GM23248 (cell line): ENCODE data around the gene POLR2M. TPM values are rescaled to one million over a fixed set of nuclear protein-coding genes. Genes with fewer than 3 reads are reported as not detected.

Source experiments
- DNase-seq: peaks from one replicate; pipeline ENCODE4 v3.0.0-alpha.2; 2015
- H2AFZ ChIP-seq: fragments of 200-600 bp; sonication (generic); 2 replicates; pipeline ENCODE4 v1.6.1; 2016; ENCODE audit warnings: antibody characterized with exemption
- H3F3A ChIP-seq: fragments of 200-600 bp; sonication (generic); 2 replicates; pipeline ENCODE4 v1.6.1; 2016; ENCODE audit warnings: mild to moderate bottlenecking, antibody characterized with exemption, mixed run types; ENCODE audit not compliant: insufficient read depth
- H3K27ac ChIP-seq: fragments of 200-600 bp; sonication (generic); 2 replicates; pipeline ENCODE4 v1.5.1; 2016; ENCODE audit warnings: mild to moderate bottlenecking
- H3K27me3 ChIP-seq: fragments of 200-600 bp; sonication (generic); replicated peaks from 2 replicates; pipeline ENCODE4 v1.6.1; 2016; ENCODE audit warnings: mild to moderate bottlenecking; ENCODE audit not compliant: insufficient read depth
- H3K36me3 ChIP-seq: fragments of 200-600 bp; sonication (generic); 2 replicates; pipeline ENCODE4 v1.6.1; 2016; ENCODE audit warnings: low read depth, mild to moderate bottlenecking
- H3K4me1 ChIP-seq: fragments of 200-600 bp; sonication (generic); 2 replicates; pipeline ENCODE4 v1.6.1; 2016; ENCODE audit warnings: mild to moderate bottlenecking; ENCODE audit not compliant: insufficient read depth
- H3K4me2 ChIP-seq: fragments of 200-600 bp; sonication (generic); one replicate; pipeline ENCODE4 v1.6.1; 2016; ENCODE audit warnings: mild to moderate bottlenecking; ENCODE audit not compliant: unreplicated experiment
- H3K4me3 ChIP-seq: fragments of 200-600 bp; sonication (generic); 2 replicates; pipeline ENCODE4 v1.5.1; 2016; ENCODE audit warnings: mild to moderate bottlenecking
- H3K79me2 ChIP-seq: fragments of 200-600 bp; sonication (generic); 2 replicates; pipeline ENCODE4 v1.6.1; 2016; ENCODE audit warnings: mild to moderate bottlenecking; ENCODE audit not compliant: insufficient read depth
- H3K9ac ChIP-seq: fragments of 200-600 bp; sonication (generic); 2 replicates; pipeline ENCODE4 v1.6.1; 2016; ENCODE audit warnings: mild to moderate bottlenecking
- H3K9me2 ChIP-seq: fragments of 200-600 bp; sonication (generic); 2 replicates; pipeline ENCODE4 v1.6.1; 2016; ENCODE audit warnings: mixed run types, mild to moderate bottlenecking, moderate library complexity; ENCODE audit not compliant: insufficient read depth
- H3K9me3 ChIP-seq: fragments of 200-600 bp; sonication (generic); one replicate; pipeline ENCODE4 v1.6.1; 2017; ENCODE audit warnings: low read depth
- H4K20me1 ChIP-seq: fragments of 200-600 bp; sonication (generic); 2 replicates; pipeline ENCODE4 v1.6.0; 2016; ENCODE audit not compliant: insufficient read depth
- EZH2 ChIP-seq: fragments of 200-600 bp; sonication (generic); IDR thresholded peaks from 2 replicates; pipeline ENCODE4 v1.6.1; 2018; ENCODE audit warnings: antibody characterized with exemption, mild to moderate bottlenecking; ENCODE audit not compliant: insufficient read depth, poor library complexity, severe bottlenecking
- EZH2phosphoT487 ChIP-seq: fragments of 200-600 bp; sonication (generic); IDR thresholded peaks from 2 replicates; pipeline ENCODE4 v1.6.1; 2018; ENCODE audit warnings: antibody characterized with exemption, moderate library complexity, mild to moderate bottlenecking, low read depth; ENCODE audit not compliant: insufficient read depth
- WGBS, 2 experiments: methylation state at CpG; one replicate each; pipeline ENCODE4 v1.1.6; 2015 to 2017; ENCODE audit warnings: low lambda C conversion rate in 2 of 2, low coverage in 1 of 2; ENCODE audit errors: missing lambda C conversion rate in 2 of 2; 5-methylcytosine and 5-hydroxymethylcytosine counted together
- in situ Hi-C: fragments of 300-500 bp; cut with MboI; formaldehyde crosslinking; loops from 2 replicates; pipeline ENCODE4 v1.15.0; 2020
- polyA plus RNA-seq: library from polyadenylated mRNA; unstranded; fragments of >200 nt; fragmentation: Nextera tagmentation; extraction: Ambion mirVana; gene quantifications from 2 replicates; pipeline ENCODE4 v1.2.1, GENCODE V29; 2016
- total RNA-seq: library from RNA; depleted of rRNA; stranded (reverse); fragments of >200 nt; shearing (Covaris generic); gene quantifications from 2 replicates; pipeline ENCODE4 v1.2.3, GENCODE V29; 2014

POLR2M gene
- total and polyA plus RNA-seq, 2 experiments from 2014 or later = 38.6 to 226 TPM

- no peak for DNase-seq
- no peaks in the 10 kb centered on the region for H3K9me2 ChIP-seq
- no peaks in the 10 kb centered on the region for H3K36me3 ChIP-seq
- WGBS, 2 experiments = 88 to 91% methylated on average over 9 of the region's 9 CpGs
- no peaks in the 10 kb centered on the region for H3F3A ChIP-seq
- H2AFZ ChIP-seq = no peak overlapping the region
- H3K4me3 ChIP-seq = no peak overlapping the region
- H3K4me1 ChIP-seq = no peaks in the 10 kb centered on the region
- no peaks in the 10 kb centered on the region for H4K20me1 ChIP-seq
- no peak overlapping the region for H3K4me2 ChIP-seq
- H3K9ac ChIP-seq = no peak overlapping the region
- in situ Hi-C loops = loop anchor here (10.0 kb wide), 2 partner anchors 328 to 428 kb away; no protein-coding TSS in a partner anchor
- TF ChIP-seq EZH2 = no peak
- no peak for TF ChIP-seq EZH2phosphoT487
- H3K27me3 ChIP-seq = no peaks in the 10 kb centered on the region
- no peaks in the 10 kb centered on the region for H3K9me3 ChIP-seq
- H3K27ac ChIP-seq = no peak overlapping the region
- H3K79me2 ChIP-seq = no peaks in the 10 kb centered on the region
These were observed 40.3 kb downstream of the POLR2M start for GRCh38 chr15:57746786-57747185.

GRCh38 chr15:57747206-57747896 lies 40.8 kb downstream of the POLR2M start:
- Histone ChIP-seq H3K4me2 (no peak overlapping the region), H3K27me3 (no peaks in the 10 kb centered on the region), H2AFZ (no peak overlapping the region), H3F3A (no peaks in the 10 kb centered on the region), H3K4me3 (no peak overlapping the region), H3K9ac (no peak overlapping the region), H3K4me1 (no peaks in the 10 kb centered on the region), H3K9me2 (no peaks in the 10 kb centered on the region), H3K79me2 (no peaks in the 10 kb centered on the region), H3K36me3 (no peaks in the 10 kb centered on the region), H4K20me1 (no peaks in the 10 kb centered on the region), H3K9me3 (no peaks in the 10 kb centered on the region), H3K27ac (no peak overlapping the region)
- TF ChIP-seq EZH2phosphoT487 (no peak), EZH2 (no peak)
- in situ Hi-C loops = loop anchor here (10.0 kb wide), 2 partner anchors 327 to 427 kb away; no protein-coding TSS in a partner anchor
- 74 to 82% methylated on average over 12 to 13 of the region's 13 CpGs for WGBS, 2 experiments
- no peak for DNase-seq

- in situ Hi-C loops = loop anchor here (5.0 kb wide), 1 partner anchor 111 kb away; no protein-coding TSS in a partner anchor
- H2AFZ ChIP-seq = no peak overlapping the region
- no peaks in the 10 kb centered on the region for H3K27me3 ChIP-seq
- H3K4me3 ChIP-seq = no peak overlapping the region
- WGBS, 2 experiments = 26 to 30% methylated on average over 3 of the region's 3 CpGs
- DNase-seq = peak; percentile 70
- H3K36me3 ChIP-seq = no peaks in the 10 kb centered on the region
- H3F3A ChIP-seq = no peaks in the 10 kb centered on the region
- H3K9me3 ChIP-seq = no peaks in the 10 kb centered on the region
- no peaks in the 10 kb centered on the region for H3K79me2 ChIP-seq
- no peak for TF ChIP-seq EZH2phosphoT487
- TF ChIP-seq EZH2 = no peak
- H3K4me2 ChIP-seq = no peak overlapping the region
- H4K20me1 ChIP-seq = no peaks in the 10 kb centered on the region
- no peaks in the 10 kb centered on the region for H3K9me2 ChIP-seq
- no peak overlapping the region for H3K27ac ChIP-seq
- H3K9ac ChIP-seq = no peak overlapping the region
- no peaks in the 10 kb centered on the region for H3K4me1 ChIP-seq
These were observed 44.8 kb downstream of the POLR2M start for GRCh38 chr15:57751177-57751800.

- no peak for TF ChIP-seq EZH2
- TF ChIP-seq EZH2phosphoT487 = no peak
- Histone ChIP-seq H3K9me3 (no peaks in the 10 kb centered on the region), H3K27ac (no peak overlapping the region), H3K4me2 (no peak overlapping the region), H3F3A (no peaks in the 10 kb centered on the region), H2AFZ (no peak overlapping the region), H4K20me1 (no peaks in the 10 kb centered on the region), H3K9ac (no peak overlapping the region), H3K27me3 (no peaks in the 10 kb centered on the region), H3K36me3 (no peaks in the 10 kb centered on the region), H3K9me2 (no peaks in the 10 kb centered on the region), H3K79me2 (no peaks in the 10 kb centered on the region), H3K4me3 (no peak overlapping the region), H3K4me1 (no peaks in the 10 kb centered on the region)
- 89 to 90% methylated on average over 9 of the region's 9 CpGs for WGBS, 2 experiments
- in situ Hi-C loops = loop anchor here (5.0 kb wide), 1 partner anchor 110 kb away; no protein-coding TSS in a partner anchor
- DNase-seq = no peak
These were observed 45.9 kb downstream of the POLR2M start for GRCh38 chr15:57752436-57752835.
